ENCODE measurements around the gene SLC41A2.
"Not testable (repeated sequence)": the region's sequence is repeated elsewhere in the genome, so short reads cannot be mapped to it uniquely, and the experiment has no call there.

Gene SLC41A2

GRCh38 chr12:104957719-104958000 lies 430 bp downstream of the SLC41A2 start:
- no peak overlapping the region for H3K27ac ChIP-seq
- CTCF ChIA-PET = interaction anchor here (1.0 to 1.7 kb wide), 3 partner anchors 34 to 576 kb away, joined by 3 to 5 read pairs (median 5); no protein-coding TSS in a partner anchor

DNA sequence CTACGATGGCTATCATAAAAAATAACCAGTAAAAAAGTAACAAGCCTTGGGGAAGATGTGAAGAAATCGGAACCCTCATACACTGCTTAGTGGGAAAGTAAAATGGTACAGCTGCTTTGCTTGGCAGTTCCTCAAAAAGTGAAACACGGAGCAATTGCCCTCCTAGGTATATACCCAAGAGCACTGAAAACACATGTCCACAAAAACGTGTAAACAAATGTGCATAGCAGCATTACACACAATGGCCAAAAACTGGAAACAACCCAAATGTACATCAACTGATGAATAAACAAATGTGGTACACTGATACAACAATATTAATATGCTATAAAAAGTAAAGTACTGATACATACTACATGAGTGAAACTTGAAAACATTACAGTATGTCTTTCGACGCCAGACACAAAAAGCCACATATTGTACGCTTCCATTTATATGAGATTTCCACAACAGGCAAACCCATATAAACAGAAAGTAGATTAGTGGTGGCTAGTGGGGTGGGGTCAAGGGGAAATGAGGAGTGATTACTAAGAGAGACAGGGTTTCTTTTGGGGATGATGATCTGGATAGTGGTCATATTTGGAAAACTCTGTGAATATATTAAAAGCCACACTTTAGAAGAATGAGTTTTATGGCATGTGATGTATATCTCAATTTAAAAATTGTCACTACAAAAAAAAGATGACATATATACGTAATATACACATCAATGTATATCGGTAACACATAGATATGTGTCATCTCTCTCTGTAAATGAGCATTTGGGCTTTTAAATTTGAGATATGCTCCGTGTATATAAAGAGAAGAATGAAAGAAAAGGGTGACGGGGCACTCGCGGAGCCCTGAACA lies 996 bp downstream of the SLC41A2 start:
- ChIA-PET POLR2A (ENCODE audit: low non-redundant PET) (interaction anchor here (0.6 kb wide), 1 partner anchor 577 kb away, joined by 10 read pairs; no protein-coding TSS in a partner anchor), CTCF (interaction anchor here (1.1 kb wide), 1 partner anchor 576 kb away, joined by 5 read pairs; no protein-coding TSS in a partner anchor)
- no peak for TF ChIP-seq CTCF (conservative IDR thresholded peaks at IDR 0.05; ENCODE audit: low read depth)
- DNase-seq (ENCODE audit: low spot score) = no peak
- H3K27ac ChIP-seq = no peak overlapping the region

More at GRCh38 chr12:104957719-104958000, 430 bp downstream of the SLC41A2 start:
- no peak for DNase-seq (ENCODE audit: low spot score)
- no peak for TF ChIP-seq CTCF (conservative IDR thresholded peaks at IDR 0.05; ENCODE audit: low read depth)
- POLR2A ChIA-PET (ENCODE audit: low non-redundant PET) = interaction anchor here (0.6 kb wide), 1 partner anchor 578 kb away, joined by 10 read pairs; no protein-coding TSS in a partner anchor

DNA sequence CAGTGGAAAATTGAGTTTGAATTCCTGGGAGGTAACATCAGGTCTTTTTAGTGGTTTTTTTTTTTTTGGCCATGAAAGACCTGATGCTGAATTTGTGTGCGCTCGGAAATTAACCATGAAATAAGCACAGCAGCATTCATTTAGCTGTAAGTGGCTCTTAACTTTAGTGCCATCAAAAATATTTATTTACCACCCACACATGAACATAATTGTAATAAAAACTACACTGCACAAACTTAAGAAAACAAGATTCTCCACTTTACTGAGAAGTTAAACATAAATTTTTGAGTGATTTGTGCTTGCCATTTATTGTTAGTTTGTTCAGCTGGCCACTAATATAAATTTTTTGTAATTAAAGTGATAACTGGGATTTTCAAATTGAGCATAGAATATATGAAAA lies 2.4 kb downstream of the SLC41A2 start:
- DNase-seq (ENCODE audit: low spot score) = no peak
- ChIA-PET POLR2A (ENCODE audit: low non-redundant PET) (no interaction called here), CTCF (no interaction called here)
- TF ChIP-seq CTCF (conservative IDR thresholded peaks at IDR 0.05; ENCODE audit: low read depth) = no peak
- H3K27ac ChIP-seq = no peak overlapping the region

DNA sequence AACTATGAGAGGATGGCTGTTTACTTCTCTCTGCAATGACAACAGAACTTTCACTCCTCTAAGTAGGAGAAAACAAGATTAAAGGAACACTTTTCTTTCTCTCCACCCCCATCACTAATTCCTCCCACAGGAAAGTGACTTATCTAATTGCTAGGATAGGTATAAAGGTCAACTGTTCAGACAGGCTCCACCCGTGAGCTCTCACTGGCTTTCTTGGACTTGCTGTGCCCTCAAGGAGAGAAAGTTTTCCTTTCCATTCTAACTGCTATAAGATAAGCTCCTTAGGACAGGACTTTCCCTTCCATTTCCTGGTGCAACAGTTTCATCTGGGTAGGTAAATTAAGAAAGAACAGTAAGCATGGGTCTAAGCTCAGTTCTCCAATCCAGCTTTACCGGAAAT lies 4.8 kb downstream of the SLC41A2 start:
- DNase-seq (ENCODE audit: low spot score) = no peak
- TF ChIP-seq CTCF (conservative IDR thresholded peaks at IDR 0.05; ENCODE audit: low read depth) = no peak
- ChIA-PET POLR2A (ENCODE audit: low non-redundant PET) (no interaction called here), CTCF (no interaction called here)
- no peak overlapping the region for H3K27ac ChIP-seq

DNA sequence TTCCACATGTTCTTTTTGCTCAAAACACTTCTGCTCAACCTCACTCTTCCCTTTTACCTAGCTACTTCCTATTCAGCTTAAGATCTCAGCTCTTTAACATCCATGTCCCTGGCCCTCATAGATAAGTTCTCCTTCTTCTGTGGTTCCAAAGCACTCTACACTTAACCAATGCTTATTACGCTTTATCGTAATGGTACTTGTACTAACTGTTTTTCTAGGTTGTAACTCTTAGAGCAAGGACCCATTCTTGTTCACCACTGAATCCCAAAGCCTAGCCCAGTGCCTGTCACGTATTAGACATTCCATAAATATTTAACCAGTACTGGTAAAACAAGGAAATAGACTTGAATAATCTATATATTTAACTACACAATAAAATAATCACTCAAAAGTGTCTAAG lies 5.3 kb downstream of the SLC41A2 start:
- TF ChIP-seq CTCF (conservative IDR thresholded peaks at IDR 0.05; ENCODE audit: low read depth) = no peak
- H3K27ac ChIP-seq = no peak overlapping the region
- no peak for DNase-seq (ENCODE audit: low spot score)
- ChIA-PET CTCF (no interaction called here), POLR2A (ENCODE audit: low non-redundant PET) (no interaction called here)

GRCh38 chr12:104951759-104952509 lies 6.2 kb downstream of the SLC41A2 start:
- DNase-seq (ENCODE audit: low spot score) = no peak
- POLR2A ChIA-PET (ENCODE audit: low non-redundant PET) = no interaction called here
- no peak for TF ChIP-seq CTCF (conservative IDR thresholded peaks at IDR 0.05; ENCODE audit: low read depth)
- no peak overlapping the region for H3K27ac ChIP-seq
- CTCF ChIA-PET = no interaction called here

DNA sequence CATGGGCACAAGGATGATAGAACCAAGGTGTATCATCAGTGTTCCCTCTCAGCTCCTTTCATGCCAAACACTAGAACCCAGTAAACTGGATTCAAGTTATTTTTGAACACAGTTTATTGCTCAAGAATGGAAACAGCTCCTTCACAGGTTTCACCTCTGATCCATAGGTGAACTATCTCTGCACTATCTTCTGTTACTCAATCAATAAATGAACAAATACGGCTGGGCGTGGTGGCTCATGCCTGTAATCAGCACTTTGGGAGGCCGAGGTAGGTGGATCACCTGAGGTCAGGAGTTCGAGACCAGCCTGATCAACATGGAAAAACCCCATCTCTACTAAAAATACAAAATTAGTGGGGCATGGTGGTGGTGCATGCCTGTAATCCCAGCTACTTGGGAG lies 9.4 kb downstream of the SLC41A2 start:
- CTCF ChIA-PET; POLR2A ChIA-PET (ENCODE audit: low non-redundant PET); DNase-seq (ENCODE audit: low spot score); H3K27ac ChIP-seq: not testable (repeated sequence)
